Stimulated activated CD8-positive, alpha-beta memory T cell treated with anti-CD3 and anti-CD28 coated beads, Interleukin-7, amount 100 ng/mL, for 1 hour (primary cell): ENCODE data around the gene BMPR1B.
"Not testable (repeated sequence)": the region's sequence is repeated elsewhere in the genome, so short reads cannot be mapped to it uniquely, and the experiment has no call there.

Experiments
- DNase-seq, 2 donors: peaks; one replicate each; pipeline ENCODE4 v3.0.0-alpha.2; 2020; ENCODE audit warnings: low read depth in 2 of 2

Gene BMPR1B

DNA sequence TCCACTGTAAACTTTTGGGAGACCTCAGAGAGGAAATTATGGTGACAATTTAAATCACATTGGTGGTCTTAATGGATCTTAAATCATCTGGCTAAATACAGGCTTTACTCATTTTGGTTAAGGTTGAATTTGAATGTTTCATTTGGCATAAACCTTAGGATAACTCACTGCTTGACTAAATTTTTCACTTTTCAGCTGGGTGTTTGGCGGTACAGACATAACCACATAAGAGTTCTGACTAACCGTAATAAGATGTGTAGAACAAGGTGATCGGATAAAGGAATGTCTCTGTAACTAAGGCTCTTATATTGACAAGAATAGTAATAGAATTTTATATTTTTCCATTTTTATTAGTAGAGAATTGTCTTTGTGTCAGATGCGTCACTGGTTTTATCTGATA is 281.0 kb downstream of the BMPR1B start:
- no peak for DNase-seq

DNA sequence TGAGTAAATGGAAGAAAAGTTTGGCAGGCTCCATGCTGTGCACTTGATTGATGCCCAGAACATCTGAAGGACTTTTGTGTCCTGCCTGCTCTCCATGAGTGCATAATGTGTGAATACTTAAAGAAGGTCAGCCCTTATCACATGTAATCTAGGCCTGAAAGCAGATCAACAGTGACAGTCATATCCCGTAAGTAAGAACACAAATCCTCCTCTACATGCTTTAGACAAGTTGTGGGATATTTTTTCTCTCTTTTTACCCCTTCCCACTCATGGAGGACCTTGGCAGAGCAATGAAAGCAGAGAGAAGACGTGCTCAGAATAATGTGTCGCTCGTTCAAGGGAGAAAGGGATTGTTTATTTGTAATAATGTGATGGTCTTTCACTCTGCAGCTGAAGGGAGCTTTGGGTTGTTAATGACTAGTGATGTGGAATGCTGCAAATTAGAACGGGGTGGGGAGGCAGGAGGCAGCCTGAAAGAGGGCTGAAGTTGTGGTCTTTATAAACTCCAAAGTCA is 286.6 kb downstream of the BMPR1B start:
- DNase-seq = no peak

DNA sequence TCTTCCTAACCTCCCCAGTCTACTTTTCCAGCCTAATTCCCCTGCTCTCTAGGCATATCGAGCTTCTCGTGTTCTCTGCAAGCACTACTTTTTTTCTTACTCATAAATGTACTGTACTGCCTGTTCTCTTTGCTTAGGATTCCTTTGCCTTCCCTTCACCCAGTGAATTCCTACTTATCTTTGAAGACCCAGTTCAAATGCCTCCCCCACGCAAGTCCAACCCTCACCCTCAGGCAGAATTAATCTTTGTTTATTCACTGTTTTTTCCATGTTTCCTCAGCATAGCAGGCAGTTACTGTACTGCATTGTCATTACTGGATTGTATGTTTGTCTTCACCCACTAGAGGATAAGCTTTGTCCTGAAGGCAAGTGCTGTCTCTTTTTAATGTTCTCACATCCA is 287.7 kb downstream of the BMPR1B start:
- DNase-seq = no peak

DNA sequence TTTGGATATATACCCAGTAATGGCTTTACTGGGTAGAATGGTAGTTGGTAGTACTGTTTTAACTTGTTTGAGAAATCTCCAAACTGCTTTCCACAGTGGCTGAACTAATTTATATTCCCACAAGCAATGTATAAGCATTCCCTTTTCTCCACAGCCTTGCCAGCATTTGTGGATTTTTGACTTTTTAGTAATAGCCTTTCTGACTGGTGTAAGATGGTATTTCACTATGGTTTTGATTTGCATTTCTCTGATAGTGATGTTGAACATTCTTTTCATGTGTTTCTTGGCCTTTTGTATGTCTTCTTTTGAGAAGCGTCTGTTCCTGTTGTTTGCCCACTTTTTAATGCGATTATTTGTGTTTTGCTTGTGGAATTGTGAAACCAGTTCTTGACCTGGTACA is 290.5 kb downstream of the BMPR1B start:
- DNase-seq = no peak

DNA sequence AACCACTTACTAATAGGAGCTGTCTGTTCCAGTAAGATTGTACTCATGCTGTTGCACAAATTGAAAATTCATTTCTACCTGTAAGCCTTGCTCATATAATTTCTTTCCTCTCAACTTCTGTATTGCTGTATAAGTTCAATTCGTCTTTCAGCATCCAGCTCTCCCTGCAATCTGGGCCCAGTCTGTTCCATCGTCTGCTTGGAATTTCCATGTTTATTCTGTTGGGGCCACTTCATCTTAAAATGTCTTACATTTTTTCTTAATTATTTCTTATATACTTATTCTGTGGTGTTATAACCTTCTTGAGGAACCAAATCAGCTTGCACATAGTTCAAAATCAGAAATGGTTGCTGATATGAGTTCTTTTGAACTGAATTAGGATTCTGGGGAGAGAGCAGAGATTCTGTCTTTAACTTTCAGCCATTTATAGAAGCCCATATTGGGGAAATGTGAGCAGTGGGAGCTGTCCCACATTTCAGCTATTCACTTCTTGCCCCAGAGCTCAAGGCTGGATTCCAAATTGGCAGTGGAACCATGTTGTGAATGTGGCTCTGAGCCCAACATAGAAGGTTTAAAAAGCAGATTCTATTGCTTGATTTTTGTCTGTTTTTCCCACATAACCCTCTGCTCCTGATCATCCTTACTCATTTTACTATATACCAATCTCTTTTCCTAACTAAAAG is 291.9 kb downstream of the BMPR1B start:
- DNase-seq = no peak

DNA sequence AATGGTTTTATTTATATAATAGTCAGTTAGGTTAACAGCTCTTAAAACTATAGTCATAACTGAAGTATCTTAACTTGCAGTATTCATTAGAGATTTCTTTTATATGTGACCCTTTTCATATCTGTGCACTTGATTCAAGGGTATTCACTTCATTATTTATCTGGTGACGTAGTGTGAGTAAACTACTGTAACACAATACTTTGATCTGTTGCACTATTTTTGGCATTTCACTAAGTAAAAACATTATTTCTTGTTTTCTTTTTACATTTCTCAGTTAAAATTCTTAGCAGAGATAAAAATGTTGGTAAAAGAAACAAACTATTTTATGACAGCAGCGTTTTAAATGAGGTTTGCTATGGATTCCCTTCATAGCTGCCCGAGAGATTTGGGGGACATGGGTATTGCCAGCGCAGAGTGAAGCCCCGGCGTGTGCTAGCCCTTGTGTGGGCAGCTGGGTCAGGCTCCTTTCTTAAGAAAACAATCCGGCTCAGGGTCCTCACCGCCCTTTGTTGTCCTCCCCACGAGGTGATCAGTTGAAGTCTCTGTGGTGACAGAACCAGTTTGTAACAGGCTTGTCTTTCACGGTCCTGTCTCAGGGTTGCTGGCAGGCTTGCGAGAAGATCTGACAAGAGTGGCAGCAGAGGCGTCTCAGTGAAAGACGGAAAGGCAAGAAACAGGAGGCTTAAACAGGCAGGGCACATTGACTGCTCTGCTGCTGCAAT is 293.4 kb downstream of the BMPR1B start:
- DNase-seq = no peak

DNA sequence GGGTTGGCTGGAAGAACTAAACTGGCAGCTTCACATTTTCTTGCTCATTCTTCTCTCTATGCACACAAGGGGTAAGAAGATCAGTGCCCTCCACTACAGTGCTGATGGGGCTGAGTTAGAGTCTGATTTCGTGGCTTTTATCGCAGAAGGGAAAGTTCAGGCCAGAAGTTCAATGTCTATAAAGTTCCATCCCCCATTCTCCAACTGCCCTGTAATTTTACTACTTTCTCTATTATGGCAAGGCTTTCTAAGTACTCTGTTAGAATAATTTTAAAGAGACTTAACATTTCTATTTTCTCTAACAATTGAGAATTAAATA is 293.9 kb downstream of the BMPR1B start:
- no peak for DNase-seq

DNA sequence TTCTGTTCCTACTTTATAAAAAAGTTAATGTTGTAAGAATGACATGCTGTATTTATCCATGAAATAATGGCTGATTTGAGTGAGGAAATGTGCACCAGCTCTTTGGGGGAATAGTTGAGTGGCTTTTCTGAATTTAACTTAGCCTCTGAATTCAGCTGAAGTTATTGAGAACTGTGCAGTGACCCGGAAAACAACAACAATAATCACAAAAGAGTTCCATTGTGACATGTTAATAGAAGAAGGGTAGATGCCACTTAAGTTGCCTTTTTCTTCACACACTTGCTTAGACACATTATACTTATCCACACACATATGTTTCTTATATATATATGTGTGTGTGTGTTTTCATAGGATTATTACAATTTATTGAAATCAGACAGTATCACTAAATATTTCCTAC is 301.2 kb downstream of the BMPR1B start:
- no peak for DNase-seq

DNA sequence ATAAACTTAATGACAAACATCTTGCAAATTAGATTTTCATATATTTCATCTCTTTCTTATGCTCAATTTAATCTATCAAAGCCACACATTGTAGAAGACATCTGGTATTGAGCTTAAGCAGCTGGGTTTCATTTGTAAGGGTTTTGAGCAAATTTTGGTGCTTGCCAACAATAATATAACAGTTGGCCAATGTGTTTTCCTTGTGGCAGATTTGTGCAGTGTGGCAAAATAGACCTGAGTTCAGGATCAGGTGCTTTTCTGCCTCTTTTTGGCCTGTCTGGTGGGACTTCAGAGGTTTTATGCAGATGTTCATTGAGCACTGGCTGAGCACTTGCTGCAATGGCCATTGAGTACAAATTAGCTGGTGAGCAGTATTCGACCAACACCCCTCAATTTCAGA is 301.9 kb downstream of the BMPR1B start:
- no peak for DNase-seq

DNA sequence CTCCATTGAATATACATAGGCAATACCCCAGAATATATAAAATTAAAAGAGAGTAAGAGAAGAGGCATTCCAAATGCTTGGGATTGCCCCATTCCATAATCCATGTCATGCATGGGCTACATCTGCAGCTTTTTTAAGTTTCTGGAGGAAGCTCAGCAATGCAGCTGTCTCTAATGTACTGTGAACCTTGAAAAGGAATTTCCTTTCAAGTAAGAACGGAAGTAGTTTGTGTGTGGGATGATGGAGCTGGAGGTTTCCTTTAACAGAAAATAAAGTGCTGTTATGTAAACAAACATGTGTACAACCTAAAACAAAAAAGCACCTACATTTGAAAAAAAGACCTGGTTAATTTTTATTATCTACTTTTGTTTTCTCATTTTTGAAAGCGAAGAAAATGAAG is 303.5 kb downstream of the BMPR1B start:
- DNase-seq = no peak

DNA sequence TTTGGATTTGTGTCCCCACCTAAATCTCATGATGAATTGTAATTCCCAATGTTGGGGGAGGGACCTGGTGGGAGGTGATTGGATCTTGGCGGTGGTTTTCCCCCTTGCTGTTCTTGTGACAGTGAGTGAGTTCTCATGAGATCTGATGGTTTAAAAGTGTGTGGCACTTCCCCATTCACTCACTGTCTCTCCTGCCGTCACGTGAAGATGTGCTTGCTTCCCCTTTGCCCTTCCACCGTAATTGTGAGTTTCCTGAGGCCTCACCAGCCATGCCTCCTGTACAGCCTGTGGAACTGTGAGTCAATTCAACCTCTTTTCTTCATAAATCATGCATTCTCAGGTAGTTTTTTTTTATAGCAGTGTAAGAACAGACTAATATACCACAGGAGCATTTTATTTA is 304.0 kb downstream of the BMPR1B start:
- DNase-seq = not testable (repeated sequence)

DNA sequence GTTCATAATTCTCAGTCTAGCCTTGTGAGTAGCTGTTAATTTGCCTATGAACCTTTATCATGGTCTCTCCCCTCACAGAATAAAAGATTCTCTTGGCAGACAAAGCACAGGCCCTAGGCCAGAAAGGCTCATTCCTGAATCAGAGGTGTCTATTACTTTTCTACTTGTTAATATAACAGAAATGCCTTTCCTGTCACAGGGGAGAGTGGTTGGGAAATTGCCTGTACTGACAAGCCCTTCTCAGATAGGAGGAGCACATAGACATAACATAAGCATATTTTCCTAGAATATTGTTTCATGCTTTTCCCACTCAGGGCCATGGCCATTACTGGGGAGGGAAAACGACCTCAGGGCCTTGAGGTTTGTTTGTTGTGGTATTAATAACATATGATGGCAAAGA is 308.3 kb downstream of the BMPR1B start:
- DNase-seq = no peak

DNA sequence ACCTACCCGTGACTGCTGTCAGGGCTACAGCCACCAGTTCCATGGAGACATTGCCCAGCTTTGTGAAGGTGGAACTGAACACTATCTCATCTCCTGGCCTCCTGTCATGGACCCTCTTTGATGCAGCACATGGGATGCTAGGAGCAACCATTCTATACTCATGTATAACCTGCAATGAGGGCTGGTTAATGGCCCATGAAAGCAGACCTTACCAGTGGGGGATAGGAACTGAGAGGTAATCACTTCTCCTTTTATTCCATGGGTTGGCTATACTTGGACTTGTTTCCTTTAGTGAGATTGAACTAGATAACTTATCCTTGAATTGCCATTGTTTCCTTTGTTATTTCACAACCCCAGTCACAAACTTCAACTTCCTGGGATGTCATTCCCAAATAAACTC is 310.6 kb downstream of the BMPR1B start:
- no peak for DNase-seq

DNA sequence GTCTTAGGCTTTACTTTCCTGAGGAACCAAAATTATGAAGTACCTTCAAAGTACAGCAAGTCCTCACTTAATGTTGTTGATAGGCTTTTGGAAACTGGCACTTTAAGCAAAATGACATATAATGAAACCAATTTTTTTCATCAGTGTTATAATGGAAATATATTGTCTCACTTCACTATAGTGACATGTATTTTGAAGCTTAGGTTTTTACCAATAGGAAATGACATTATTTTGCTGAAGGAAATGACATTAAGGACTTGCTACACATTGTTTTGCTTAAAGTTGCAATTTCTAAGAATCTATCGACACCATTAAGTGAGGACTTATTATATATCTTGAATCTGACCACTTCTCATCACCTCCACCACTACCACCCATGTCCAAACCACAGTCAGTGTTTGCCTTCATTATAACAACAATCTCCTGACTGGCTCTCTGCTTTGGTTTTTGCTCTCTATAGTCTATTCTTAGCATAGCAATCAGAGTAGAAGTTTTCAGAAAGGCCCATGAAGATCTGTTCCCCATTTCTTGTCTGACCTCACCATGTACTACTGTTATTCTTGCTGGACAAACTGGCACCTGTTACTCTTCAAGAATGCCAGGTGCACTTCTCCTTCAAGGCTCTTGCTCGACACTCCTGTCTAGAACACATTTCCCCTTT is 311.2 kb downstream of the BMPR1B start:
- DNase-seq = no peak

DNA sequence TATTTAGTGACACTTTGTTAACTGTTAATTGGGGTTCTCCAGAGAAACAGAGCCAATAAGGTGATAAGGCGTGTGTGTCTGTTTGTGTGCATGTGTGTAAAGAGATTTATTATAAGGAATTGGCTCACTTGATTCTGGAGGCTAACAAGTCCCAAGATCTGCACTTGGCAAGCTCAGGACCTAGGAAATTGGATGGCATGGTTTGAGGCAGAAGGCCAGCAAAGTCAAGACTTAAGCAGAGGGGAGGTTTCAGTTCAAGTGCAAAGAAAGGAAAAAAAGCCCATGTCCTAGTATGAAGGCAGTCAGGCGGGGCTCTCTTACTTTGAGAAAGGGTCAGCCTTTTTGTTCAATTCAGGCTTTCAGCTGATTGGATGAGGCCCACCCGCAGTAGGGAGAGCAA is 314.1 kb downstream of the BMPR1B start:
- DNase-seq = no peak

DNA sequence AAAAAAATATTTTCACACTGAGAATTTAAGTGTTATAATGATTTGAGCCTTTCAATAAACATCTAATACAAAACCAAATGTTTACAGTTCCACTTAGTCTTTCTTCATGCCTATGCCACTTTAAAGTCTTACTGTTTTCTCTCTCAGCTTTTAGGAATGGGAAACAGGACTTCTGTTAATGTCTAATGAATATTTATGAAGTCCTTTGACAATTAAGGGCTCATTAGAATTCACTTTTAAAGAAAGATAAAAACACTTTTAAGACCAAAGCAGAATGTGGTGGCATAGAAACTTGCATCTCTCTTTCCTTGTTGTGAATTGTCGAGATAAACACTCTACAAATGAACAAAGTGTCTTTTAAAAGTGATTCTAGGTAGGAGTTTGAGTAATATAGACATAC is 315.9 kb downstream of the BMPR1B start:
- DNase-seq = no peak

DNA sequence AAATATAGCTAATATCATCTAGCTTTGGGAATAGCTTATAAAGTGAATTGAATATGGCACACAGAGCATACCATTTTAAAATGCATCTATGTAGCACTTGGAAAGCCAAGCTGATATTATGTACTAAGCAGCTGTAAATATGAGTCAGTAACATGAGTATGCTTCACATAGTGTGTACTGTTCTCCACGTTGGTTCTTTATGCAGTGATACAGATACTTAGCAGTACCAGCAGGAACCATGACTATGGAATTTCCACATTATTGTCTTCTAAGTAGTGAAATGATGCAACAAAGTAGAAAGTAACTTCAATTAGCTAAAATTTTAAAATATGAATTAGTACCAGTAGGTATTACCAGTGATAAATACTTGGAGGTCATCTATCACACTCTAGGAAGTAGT is 320.1 kb downstream of the BMPR1B start:
- DNase-seq = no peak

DNA sequence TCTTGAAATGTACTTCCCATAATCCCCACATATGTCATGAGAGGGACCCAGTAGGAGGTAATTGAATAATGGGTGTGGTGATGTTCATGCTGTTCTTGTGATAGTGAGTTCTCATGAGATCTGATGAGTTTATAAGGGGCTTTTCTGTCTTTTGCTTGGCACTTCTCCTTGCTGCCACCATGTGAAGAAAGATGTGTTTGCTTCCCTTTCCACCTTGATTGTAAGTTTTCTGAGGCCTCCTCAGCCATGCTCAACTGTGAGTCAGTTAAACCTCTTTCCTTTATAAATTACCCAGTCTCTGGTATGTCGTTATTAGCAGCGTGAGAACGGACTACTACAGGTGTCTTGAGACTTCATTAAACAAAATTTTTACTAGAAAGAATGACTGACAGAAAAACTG is 323.2 kb downstream of the BMPR1B start:
- DNase-seq = no peak

DNA sequence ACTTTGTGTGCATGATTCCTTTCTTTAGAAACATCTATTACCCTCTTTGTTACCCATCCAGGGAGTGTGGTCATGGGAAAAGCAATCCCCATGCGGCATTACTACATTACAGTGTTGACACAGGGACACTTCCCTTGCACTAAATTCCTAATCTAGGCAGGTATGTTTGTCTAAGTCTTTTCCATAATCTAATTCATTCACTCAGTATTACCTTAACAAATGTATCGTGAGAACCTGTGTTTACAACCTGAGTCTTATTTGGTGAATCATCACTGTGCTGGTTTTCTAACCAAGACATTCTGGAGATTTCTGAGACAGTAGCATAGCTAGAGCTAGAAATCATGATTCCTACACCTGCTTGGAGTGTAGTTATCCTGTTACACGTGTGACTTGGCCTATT is 326.8 kb downstream of the BMPR1B start:
- DNase-seq = no peak

DNA sequence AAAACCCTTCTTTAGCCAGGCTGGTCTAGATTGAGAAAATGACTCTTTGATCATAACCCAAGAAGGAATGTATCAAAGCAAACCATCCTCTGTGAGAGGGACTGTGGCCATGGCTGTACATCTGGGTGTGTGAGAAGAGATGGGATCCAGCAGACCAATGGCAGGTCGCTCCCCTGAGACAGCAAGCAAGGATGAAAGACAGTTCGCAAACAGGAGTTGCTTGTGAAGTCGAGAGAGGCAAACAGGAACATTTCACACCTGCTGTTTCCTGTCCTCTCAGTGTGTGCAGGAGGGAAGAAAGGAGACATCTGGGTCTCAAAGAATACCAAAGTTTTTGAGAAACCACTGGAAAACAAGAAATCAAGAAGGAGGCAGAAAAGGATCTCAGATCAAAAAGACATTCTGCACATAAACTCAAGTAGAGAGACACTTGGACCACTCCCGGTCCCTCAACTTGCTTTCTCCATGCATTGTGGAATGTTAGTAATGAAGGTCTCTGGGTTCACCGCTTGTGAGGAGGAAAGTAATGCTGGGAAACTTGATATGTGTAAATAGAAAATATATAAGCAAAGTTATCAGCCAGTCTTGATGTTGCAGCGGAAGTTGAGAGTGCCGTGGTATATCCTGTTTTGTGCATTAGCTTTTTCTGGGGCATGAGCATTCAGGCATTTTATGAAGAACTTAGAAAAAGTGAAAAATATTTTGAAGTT is 327.5 kb downstream of the BMPR1B start:
- no peak for DNase-seq

DNA sequence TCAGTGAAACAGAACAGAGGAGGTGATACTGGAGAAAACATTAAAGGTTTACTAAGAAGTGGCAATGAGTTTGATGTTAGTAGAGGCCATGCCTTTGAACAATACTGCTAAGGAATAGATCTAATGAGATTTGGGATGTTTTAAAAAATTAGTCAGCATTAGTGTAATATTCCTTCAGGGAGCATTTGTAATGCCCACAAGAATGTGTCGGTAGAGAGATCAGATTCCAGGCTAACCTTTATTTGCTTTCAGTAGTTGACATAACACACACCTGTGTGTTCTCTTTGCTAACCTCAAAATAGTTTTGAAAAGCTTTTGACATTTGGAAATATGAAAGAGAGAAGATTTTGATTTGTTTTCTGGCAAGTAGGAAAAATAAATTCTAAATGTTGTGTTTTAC is 328.8 kb downstream of the BMPR1B start:
- DNase-seq = no peak

DNA sequence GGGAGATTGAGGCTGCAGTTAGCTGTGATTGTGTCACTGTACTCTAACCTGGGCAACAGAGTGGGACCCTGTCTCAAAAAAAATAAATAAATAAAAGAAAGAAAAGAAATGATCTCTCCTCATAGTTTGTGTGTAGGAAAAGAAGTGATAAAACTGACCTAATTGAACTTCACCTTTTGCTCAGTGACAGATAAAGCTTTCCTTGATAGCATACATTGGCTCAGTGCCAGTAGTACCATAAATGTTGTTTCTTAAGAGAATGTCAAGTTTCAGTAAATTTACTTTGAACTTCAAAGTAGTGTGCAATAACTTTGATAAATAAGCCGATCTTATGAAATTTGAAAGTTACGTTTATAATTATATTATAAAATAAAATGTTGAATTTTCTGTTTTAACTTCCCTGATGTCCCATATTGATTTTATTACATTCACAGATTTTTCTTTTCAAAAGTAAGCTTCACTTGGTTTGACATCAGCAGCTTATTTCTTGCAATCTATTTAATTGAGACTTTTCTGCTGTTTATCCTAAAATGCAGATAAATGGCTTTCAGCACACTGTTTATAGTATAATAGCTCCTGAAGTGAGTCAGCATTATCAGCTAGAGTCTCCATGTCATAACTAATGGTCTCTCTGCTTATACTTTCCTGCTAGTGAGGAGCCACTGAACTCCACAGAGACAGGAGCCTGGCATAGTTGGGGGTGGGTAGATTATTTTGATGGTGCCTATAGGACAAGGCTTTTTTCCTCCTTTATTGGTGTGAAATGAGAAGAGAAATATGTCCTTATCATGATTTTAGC is 330.1 kb downstream of the BMPR1B start:
- DNase-seq = no peak
